DMS114 treated with DMSO at 0.1 percent for 48 hours (cell line): ENCODE measurements around the gene NKD1.
"Not testable (repeated sequence)": the region's sequence is repeated elsewhere in the genome, so short reads cannot be mapped to it uniquely, and the experiment has no call there.

Source experiments
- DNase-seq: peaks from one replicate; lab custom pipeline; 2025; ENCODE audit not compliant: unreplicated experiment; lab: John Stamatoyannopoulos, UW

The NKD1 gene

DNA sequence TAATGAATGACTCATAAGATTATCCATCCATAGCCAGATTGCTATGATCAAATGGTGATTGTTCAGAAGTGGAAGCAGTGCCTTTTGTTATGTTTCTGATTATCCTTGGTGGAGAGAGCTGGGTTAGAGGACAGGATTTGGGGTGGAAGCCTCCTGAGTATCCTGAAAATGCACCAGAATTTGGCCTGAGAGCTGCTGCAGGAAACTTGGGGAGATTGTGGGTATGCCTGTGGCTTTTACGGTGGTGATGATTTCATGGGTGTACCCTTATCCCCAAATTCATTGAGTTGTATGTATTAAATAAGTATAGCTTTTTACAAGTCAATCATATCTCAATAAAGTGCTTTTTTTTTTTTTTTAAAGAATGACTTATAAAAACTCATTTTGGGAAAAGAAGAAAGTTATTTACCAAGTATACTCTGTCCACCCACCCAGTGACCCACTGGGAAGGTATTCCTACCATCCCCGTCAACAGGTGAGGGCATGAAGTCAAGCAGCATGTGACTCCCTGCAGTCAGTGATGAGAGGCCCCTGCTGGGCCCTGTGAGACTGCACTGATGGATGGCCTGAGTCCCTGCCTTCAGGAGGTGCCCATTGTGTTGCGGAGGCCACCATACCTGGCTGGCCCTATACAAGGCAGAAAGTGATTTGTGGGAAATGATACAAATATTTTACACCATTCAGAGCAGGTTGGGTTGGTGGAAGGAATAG is 28.4 kb downstream of the NKD1 start:
- no peak for DNase-seq

DNA sequence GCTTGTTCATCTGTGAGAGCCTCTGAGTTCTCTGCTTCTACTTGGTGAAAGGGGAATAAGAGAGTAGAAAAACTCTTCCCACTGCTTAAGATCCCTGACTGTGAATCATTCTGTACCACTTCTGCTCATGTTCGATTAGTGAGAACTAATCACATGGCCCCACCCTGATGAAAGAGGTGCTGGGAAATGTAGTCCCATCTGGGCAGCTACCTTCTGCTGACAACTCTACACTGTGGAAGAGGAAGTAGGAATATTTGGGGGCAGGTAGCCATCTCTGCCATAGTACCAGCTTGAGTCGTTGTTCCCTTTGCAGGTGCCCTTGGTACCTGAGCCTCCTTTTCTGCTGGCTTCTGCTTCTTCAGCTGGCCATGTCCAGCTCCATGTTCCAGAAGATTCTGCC is 29.9 kb downstream of the NKD1 start:
- no peak for DNase-seq

DNA sequence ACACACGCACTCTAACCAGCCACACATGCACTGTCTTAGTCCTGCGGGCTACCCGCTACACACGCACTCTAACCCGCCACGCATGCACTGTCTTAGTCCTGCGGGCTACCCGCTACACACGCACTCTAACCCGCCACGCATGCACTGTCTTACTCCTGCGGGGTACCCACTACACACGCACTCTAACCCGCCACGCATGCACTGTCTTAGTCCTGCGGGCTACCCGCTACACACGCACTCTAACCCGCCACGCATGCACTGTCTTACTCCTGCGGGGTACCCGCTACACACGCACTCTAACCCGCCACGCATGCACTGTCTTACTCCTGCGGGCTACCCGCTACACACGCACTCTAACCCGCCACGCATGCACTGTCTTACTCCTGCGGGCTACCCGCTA is 31.2 kb downstream of the NKD1 start:
- not testable (repeated sequence) for DNase-seq

DNA sequence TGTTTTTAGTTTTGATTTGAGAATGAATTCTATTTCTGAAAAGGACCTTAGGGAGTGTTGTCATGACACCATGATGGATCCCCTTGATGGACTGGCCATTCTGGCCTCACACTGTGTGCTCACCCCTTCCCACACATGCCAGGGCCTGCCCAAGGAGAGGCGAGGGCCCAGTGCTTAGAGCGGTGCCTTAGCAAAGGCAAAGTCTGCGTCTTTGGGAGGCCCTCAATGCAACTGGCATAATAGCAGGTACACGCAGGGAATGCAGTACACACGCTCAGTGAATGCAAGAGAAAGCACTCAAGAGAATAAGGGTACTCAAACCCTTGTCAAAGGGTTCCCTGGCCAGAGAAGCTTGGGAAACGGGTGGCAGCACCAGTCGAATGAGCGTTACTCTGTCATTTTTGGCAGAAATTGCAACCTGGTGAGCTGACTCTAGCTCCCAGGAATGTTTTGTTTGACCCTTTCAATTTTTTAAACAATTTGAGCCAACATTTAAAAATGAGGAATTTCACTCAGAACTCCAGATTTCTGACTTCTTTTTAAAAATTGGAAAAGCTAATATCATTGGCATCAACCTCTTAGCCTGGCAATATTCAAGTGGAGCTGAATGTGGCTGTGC is 32.1 kb downstream of the NKD1 start:
- no peak for DNase-seq

DNA sequence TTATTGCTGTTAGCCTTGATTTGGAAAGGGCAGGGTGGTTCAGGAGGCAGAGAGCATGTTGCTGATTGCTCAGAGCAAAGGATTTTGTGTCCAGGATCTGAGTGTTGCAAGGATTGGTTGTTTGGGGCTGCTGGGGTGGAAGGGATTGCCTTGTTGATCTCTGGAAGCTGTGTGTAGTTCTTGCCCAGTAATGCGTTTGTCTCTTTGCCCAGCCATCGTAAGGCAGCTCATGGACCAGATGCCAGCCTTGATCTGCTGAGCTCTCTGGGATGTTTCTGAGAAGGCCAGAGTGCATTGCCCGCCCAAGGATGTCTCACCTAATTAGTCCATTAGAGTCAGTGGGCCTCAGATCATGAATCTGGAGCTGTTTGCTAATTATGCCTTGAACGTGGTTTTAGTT is 33.6 kb downstream of the NKD1 start:
- no peak for DNase-seq

DNA sequence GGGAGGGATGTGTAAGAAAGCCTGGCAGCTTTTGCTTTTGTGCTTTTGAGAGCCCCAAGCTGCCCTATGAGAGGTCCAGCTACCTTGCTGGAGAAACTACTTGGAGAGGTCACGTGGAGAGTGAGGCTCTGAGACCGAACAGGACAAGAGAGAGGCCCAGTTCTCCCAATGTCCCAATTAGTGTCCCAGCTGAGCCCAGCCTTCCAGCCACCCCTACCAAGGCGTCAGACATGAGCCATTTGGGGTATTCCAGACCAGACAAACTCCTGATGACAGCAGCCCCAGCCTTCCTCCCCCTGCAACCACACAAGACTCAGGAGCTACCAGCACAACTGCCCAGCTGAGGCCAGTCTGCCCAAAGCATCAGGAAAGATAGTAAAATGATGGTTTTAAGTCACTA is 35.0 kb downstream of the NKD1 start:
- no peak for DNase-seq

DNA sequence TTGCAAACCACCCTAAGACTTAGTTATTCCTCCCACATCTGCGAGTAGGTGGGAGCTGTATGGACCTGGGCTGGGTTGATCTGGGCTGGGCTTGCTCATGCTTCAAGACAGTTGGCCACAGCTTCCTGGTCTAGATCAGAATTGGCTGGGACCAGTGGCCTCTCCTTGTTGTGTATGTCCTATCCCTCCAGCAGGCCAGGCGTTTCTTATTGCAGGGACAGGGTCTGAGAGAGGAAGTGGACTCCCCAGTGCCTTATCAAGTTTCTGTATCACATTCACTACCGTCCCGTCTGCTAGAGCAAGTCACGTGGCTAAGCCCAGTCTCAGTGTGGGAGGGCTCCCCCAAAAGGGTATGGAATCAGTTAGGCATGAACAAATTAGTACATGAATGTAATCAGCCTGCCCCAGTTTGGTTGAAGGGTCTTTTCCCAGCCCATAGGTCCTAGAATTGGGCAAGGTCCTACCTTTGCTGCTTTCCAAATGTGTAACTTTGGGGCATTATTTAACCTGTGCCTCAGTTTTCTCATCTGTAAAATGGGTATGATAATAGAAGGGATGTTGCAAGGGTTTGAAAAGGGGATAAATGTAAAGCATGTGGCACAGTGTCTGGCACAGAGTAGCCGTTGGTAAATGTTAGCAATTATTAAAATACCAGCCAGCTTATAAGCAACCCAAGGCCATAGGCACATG is 36.0 kb downstream of the NKD1 start:
- no peak for DNase-seq

DNA sequence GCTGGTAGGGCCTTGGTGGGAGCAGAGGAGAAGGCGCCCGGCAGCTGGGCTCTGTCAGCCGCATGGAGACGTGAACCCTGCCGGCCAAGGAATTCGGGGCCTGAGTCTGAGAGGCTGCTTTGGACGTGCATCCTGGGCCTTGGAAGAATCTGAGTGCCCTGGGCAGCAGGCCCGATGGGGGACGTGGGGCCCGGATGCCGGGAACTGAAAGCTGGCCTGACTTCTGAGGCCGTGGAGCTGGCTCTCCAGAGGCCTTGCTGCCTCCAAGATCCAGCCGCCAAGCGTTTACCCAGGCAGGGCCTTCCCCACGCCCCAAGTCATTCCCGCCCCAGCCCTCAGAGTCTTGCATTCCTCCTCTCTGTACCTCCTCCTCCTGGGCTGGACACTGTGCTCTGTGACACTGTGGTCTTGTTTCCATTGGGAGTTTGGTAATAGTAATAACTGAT is 37.2 kb downstream of the NKD1 start:
- no peak for DNase-seq

DNA sequence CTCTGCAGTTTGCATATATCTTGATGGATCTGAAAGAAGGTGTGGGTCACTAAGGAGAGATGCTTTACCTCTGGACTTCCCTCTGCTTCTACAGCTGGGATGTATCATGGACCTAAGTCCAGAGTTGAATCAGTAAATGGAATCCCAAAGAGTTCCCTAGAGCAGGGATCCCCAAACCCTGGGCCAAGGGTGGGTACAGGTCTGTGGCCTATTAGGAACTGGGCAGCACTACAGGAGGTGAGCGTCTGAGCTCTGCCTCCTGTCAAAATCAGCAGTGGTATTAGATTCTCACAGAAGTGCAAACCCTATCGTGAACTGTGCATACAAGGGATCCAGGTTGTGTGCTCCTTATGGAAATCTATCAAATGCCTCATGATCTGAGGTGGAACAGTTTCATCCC is 39.3 kb downstream of the NKD1 start:
- no peak for DNase-seq

DNA sequence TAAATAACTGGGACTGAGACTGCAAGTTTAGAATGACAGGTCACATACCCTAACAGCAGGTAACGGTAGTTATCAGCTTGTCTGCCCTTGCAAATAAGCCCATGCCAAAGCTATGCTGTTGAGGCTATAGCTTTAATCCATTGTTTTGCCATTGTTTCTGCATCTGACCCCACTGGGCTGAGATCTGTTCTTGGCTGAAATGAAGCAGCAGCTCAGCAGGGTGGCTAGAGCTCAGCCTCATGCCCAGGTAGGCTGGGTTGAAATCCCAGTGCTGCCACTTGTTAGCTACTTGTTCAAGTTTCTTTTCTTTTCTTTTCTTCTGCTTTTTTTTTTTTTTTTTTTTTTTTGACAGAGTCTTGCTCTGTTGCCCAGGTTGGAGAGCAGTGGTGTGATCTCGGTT is 40.1 kb downstream of the NKD1 start:
- no peak for DNase-seq

DNA sequence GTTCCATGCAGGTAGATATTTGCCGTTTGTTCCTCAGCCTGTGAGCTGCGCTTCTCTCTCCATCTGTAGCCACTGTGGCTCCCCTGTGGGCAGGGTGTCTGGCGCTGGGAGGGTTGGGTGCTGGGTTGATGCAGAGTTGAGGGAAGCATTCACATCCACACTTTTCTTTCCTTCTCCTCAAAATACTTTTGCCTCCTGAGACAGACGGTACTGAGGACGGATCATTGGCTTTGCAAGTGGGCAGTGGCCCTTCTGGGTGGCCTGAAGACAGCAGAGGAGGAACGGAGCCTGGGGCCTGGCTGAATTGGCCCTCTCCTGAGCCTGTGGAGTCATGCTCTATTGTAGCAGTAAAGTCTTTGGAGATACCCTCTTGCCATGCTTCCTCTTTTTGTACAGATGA is 43.0 kb downstream of the NKD1 start:
- DNase-seq = no peak

DNA sequence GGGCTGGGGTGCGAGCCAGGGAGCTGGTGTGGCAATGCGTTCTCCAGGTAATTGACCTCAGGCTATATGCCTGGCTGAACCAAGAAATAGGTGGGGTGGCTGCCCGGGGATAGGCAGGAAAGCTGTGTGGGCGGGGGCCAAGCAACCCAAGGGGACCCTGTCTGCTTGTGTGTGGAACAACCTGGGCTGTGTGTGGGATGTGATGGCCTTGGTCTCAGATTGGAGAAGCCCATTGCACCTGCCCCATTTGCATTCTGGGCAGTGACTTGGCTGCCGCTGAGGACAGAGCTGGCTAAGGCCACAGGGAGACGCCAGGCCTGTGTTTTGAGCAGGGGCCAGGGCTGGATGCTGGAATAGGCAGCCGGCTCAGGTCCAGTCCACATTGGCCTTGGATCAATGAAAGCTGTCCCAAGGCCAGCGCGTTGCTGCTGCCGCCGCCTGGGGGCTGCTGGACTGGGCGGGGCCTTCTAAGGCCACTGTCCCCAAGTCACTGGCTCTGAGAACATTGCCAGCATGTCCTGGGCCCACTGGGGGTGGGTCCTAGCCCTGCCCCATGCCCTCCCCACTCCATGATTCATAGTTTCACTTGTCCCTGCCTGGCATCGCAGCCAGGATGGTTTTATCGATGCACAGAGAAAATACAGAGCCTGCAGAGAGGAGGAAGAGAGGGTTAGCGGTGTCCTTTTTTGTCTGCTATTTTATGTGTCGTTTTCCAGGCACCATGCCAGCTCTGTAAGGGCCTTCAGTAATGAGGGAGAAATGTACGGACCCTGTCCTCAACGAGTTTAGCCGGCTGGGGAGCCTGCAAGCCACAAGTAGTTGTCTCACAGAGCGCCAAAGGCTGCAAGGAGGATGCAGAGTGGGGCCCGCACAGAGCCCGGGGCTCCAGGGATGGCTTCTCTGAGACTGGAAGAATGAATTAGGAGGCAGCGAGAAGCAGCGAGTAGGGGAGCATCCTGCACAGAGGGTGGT is 43.9 kb downstream of the NKD1 start:
- no peak for DNase-seq

DNA sequence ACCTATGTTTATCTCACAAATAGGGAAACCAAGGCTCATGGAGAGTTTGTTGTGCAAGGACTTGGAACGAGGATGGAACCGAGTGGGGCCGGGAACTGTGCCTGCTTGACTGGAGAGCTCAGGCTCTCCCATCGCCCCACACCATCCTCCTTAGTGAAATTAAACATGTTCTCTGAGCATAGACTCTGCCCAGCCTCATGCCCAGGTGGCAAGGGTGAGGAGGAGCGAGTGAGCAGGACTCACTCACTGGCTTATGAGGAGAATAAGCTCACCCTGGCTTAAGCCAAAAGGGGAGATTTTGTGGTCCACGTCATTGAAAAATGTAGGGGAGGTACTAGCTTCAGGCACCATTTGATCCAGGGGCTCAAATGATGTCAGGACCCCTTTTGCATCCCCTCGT is 44.8 kb downstream of the NKD1 start:
- DNase-seq = no peak

DNA sequence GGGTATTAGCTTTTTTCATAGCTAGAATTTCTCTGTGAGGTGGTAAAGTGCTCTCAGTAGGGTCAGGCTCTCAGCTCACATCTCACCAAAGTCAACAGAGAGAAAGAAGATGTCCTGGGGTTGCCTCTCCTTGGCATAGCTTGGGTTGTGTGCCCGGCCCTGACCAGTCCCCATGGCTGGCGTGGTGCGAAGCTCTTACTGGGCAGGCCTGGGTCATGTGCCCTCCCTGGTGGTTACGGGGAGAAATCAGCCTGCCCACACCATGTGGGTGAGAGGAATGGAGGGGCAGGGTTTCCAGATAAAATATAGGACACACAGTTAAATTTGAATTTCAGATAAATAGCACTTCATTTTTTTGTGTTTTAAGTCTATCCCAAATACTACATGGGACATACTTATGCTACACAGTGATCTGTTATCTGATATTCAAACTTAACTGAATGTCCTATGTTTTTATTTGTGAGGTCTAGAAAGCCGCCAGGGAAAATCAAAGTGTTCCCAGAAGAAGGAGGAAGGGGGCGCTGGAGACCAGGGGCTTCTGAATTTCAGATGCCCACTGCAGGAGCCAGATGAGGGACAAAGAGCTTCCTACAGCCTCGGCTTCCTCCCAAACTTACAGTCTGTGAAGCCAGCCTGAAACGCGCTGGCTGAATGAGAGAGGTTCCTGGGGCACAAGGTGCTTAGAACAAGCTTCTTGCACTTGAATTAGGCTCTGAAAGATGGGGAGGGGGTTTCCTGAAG is 45.4 kb downstream of the NKD1 start:
- no peak for DNase-seq

DNA sequence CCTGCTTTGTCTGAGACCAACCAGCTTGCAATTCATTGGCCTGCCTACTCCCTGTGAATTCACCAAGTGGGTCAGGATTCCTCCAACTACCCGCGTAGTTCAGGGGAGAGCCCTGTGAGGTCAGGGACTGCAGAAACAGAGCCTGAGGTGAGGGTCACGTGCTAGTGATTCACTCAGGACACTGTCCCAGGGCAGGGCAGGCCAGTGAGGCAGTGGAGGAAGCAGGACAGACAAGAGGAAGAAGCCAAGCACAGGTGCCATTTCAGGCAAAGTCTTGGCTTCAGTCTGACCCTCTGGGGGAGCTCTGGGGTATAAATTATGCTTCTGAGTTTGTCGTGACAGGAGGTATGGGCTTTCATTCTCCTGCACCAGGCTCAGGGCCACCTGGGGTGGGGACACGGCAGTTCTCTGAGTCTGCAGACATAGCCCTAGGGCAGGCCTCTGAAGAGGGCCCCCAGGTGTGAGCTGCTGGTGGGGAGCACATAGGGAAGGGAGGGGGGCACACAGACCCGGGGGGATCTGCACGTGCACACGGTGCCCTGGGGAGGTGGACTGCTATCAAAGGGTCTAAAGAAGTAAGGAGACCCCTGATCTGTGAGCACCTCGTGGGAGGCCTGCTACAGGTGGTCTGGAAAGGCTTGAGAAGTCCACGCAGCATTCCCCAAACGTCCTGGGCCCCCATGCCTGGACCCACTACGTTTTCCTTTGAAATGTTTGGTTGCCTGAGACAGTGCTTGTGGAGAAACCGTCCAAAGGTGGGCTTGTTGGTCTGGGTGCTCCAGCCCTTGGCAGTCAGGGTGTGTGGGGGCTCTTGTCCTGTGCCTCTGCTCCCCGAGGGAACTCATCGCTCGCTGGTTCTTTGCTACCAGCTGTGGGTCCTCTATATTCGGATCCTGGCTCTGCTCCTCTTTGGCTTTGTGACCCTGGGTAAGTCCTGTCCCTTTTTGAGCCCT is 46.4 kb downstream of the NKD1 start:
- DNase-seq = no peak

DNA sequence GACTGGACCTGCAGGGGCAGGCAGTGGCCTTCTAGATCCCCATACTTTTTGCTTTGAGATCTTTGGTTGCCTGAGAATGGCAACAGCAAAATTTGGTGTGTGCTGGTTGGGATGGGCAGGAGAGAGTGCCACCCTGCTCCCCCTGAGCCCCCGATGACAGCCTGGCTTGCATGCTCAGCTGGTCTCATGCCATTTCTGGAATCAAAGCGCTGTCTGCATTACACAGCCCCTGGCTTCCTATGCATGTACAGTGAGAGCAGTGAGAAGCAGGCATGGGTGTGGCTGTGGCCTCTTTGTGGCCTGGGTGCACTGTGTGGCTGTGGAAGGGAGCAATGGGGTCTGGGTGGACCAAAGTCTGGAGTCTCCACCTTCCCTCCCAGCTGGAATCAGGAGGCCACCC is 47.7 kb downstream of the NKD1 start:
- DNase-seq = no peak

DNA sequence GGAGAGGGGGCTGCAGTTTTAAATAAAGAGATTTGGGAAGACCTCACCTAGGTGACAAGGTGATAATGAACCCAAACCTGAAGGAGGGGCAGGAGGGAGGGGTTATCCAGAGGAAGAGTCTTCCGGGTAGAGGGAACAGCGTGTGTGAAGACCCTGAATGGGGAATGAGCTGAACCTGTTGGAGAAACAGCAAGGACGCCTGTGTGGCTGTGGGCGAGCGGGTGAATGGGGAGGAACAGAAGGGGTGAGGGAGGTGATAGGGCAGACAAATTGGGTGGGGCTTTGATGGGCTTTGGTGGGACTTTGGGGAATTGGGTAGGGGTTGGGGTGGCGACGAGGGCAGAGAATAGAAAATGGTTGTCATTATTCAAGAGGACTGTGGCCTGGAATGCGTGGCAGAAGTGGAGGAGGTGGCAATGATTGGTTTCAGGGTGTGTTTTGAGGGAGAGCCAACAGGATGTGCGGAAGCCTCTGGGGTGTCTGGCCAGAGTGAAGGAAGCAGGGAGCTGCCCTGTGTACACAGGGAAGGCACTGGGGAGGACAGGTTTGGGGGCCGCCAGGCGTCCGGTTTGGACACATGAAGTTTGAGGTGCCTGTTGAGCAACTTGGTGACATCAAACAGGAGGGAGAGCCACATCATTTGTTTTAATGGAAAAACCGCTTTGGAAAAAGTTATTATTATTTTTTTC is 48.7 kb downstream of the NKD1 start:
- no peak for DNase-seq

DNA sequence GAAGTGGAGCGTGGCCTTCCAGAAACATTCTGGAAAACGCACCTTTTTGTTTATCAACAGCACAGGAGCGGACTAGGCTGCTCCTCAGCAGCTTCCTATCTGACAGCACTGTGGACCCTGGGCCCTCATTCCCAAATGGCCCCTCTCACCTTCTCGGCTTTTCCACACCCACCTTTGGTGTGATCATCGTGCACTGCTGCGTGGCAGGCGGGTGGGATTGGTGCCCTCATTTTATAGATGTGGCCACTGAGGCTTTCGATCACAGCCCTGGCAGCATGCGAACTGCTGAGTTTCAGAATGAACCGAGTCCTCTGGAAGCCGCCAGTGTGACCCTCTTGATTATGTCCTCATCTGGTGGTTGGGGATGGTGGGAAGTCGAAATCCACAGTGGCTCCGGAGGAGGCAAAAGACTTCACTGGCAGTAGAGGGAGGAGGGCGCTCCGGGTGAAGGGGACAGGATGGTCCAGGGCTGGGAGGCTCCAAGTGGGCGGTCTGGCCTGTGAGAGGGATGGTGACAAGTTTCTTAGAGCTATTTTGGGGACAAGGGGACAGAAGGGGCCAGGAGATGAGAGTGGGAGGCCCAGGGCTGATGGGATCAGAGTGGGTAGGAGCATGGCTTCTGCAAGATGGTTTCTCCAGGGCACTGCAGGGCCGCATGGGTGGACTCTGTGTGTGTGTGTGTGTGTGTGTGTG is 49.5 kb downstream of the NKD1 start:
- no peak for DNase-seq
